GM12892 (cell line): Measurements from ENCODE around the gene SUSD5.

Experiments used
- POLR2A ChIP-seq: IDR thresholded peaks from 2 replicates; pipeline ENCODE4 v1.6.1; 2011; ENCODE audit warnings: low read depth, low read length, control low read depth
- POLR2AphosphoS5 ChIP-seq: IDR thresholded peaks from 2 replicates; pipeline ENCODE4 v1.6.1; 2011; ENCODE audit warnings: low read depth, low read length, control low read depth

- TF ChIP-seq POLR2A (no peak), POLR2AphosphoS5 (no peak)
These were observed 39.5 kb downstream of the SUSD5 start for GRCh38 chr3:33179132-33179531.
